Fibroblast of lung (primary cell): Measurements from ENCODE around the gene RNF11.

Experiments
- CTCF ChIP-seq, 2 donors: IDR thresholded peaks in 1 of 2; conservative IDR thresholded peaks in 1 of 2; 1 replicate in 1 of 2; 2 replicates in 1 of 2; pipeline ENCODE4 v1.5.1; 2011 to 2012; ENCODE audit warnings: low read length in 2 of 2, control low read depth in 1 of 2, inconsistent platforms in 1 of 2, low read depth in 1 of 2, mild to moderate bottlenecking in 1 of 2
- EZH2 ChIP-seq: IDR thresholded peaks from 2 replicates; pipeline ENCODE4 v1.5.1; 2012; ENCODE audit warnings: low read length, control low read depth, mild to moderate bottlenecking; ENCODE audit errors: missing control alignments

- TF ChIP-seq EZH2: no peak
- no peak for TF ChIP-seq CTCF (conservative IDR thresholded peaks at IDR 0.05 in 1 of 2, IDR thresholded peaks at IDR 0.05 in 1 of 2; ENCODE audit: low read depth in 1 of 2, low read length in 2 of 2)
These were observed 85.8 kb downstream of the RNF11 start for GRCh38 chr1:51321924-51322280.
